ENCODE measurements around the gene CACNA2D3. TPM values are rescaled to one million over a fixed set of nuclear protein-coding genes. Genes with fewer than 3 reads are reported as not detected.
"Not testable (repeated sequence)": the region's sequence is repeated elsewhere in the genome, so short reads cannot be mapped to it uniquely, and the experiment has no call there.

Gene CACNA2D3
- total RNA-seq, 1 donor from 2014 or later, result not detected

DNA sequence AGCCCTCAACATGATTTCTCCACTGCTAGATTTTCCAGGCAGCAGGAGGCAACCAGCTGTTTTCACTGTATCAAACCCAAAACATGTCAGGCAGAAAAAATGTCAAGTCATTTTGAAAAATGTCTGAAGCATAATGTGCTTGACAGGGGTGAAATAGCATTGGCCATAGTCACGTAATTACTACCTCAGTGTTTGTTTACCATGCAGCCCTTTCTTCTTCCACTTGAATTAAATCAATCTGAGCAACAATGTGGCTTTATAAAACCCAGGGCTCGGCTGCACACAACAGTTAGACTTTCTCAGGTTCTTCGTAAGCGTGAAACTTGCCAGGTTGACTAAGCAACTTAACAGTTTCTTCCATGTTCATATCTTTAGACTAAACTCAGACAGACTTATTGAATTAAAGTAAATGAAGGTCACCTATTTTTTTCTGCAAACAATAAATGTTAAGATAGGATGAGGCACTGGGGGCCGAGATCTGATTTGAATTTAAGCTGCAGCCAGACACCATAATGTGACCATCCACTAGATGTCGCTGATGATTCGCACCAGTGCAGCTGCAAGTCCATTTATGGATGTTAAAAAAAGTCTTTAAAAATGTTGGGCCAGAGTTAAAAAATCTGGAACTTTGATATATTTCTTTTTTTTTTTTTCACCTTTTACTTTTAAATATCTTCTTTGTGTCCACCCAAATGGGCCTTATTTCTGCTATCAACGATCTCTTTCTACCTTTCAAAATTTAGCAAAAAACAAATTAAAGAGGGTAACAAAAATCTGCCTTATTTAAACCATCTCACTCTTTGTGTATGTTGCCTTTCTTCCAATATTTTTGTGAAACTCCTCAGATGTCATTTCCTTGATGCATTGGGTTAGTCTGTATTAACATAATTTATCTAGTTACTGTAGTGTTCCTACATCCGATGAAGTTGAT, 305.9 kb downstream of the CACNA2D3 start:
- Mint-ChIP-seq H3K36me3 (ENCODE audit: low read depth) (no peaks in the 10 kb centered on the region), H3K27me3 (ENCODE audit: insufficient read depth) (no peaks in the 10 kb centered on the region), H3K9me3 (no peaks in the 10 kb centered on the region), H3K4me1 (ENCODE audit: low read depth) (no peaks in the 10 kb centered on the region), H3K27ac (no peak overlapping the region), H3K4me3 (no peak overlapping the region)
- intact Hi-C loops (cut with micrococcal nuclease), result loop anchor here (5.0 kb wide), 2 partner anchors 491 to 1824 kb away; no protein-coding TSS in a partner anchor
- peak; percentile 4 for DNase-seq (ENCODE audit: low spot score)

DNA sequence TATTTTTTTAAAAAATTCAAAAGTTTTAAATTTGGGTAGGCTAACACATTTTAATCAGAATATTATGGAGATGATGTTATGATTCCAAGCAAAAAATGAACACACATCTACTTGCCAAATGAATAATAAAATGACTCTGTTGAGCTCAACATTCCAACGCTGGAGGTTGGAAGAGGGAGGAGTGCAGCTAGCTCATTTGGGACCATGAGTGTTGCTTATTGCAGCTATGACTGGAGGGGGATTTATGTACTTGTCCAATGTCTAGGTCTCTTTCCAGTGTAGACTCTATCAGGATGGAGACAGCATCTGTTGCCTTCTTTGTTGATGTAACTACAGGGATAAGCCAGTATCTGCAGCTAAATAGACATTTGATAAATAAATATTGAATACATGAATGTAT, 310.6 kb downstream of the CACNA2D3 start:
- Mint-ChIP-seq H3K36me3 (ENCODE audit: low read depth) (no peaks in the 10 kb centered on the region), H3K27me3 (ENCODE audit: insufficient read depth) (no peaks in the 10 kb centered on the region), H3K9me3 (peaks cover 4% of the 10 kb centered on the region)

DNA sequence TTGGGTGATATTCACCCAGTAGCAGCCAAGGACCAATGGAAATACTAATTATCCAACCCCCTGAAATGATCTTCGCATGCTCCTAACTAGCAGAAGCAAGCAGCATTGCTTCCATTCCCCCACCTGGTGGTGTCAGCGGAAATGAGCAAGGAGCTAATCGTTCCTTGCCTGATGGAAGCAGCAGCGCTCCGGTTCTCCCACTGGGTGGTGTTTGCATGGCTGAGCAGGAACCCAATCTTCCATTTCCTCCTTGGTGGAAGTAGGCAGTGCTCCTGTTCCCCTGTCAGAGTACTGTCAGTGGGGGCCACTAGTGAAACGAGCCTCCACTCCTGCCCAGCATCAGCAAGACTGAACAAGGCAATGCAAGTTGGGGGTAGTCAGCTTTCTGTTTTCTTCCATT, 311.5 kb downstream of the CACNA2D3 start:
- Mint-ChIP-seq H3K27ac (no peak overlapping the region), H3K27me3 (ENCODE audit: insufficient read depth) (no peaks in the 10 kb centered on the region), H3K9me3 (peaks cover 4% of the 10 kb centered on the region), H3K4me3 (no peak overlapping the region), H3K36me3 (ENCODE audit: low read depth) (no peaks in the 10 kb centered on the region), H3K4me1 (ENCODE audit: low read depth) (no peaks in the 10 kb centered on the region)
- intact Hi-C loops (cut with micrococcal nuclease), result loop anchor here (10.0 kb wide), 1 partner anchor 1371 kb away; no protein-coding TSS in a partner anchor
- no peak for DNase-seq (ENCODE audit: low spot score)

More for the DNA sequence above, 310.6 kb downstream of the CACNA2D3 start:
- intact Hi-C loops (cut with micrococcal nuclease), result loop anchor here (10.0 kb wide), 1 partner anchor 1372 kb away; no protein-coding TSS in a partner anchor
- Mint-ChIP-seq H3K4me3 (no peak overlapping the region), H3K27ac (no peak overlapping the region), H3K4me1 (ENCODE audit: low read depth) (no peaks in the 10 kb centered on the region)
- DNase-seq (ENCODE audit: low spot score), result no peak

DNA sequence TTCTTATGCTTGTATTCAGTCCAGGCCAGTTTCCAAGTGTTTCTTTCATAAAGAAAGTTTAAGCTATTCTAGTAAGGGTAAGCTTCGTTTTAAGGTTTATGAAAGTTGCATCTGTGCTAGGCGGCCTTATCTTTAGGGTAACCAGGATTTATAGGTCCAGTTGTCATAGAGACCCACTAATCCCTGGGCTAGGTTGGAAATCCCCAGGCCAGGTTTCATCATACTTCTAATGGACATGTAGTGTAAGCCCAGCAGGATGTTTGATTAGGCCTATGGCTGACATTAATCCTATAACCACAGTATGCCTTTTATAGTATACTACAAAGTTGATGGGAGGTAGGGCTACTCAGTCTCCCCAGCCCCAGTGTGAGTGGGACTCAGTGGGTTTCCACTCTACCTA, 312.4 kb downstream of the CACNA2D3 start:
- no peak overlapping the region for H3K27ac Mint-ChIP-seq
- H3K9me3 Mint-ChIP-seq, result peaks cover 4% of the 10 kb centered on the region
- DNase-seq (ENCODE audit: low spot score), result no peak
- no peaks in the 10 kb centered on the region for H3K27me3 Mint-ChIP-seq (ENCODE audit: insufficient read depth)
- intact Hi-C loops (cut with micrococcal nuclease), result loop anchor here (10.0 kb wide), 1 partner anchor 1370 kb away; no protein-coding TSS in a partner anchor
- no peaks in the 10 kb centered on the region for H3K4me1 Mint-ChIP-seq (ENCODE audit: low read depth)
- no peak overlapping the region for H3K4me3 Mint-ChIP-seq
- no peaks in the 10 kb centered on the region for H3K36me3 Mint-ChIP-seq (ENCODE audit: low read depth)

DNA sequence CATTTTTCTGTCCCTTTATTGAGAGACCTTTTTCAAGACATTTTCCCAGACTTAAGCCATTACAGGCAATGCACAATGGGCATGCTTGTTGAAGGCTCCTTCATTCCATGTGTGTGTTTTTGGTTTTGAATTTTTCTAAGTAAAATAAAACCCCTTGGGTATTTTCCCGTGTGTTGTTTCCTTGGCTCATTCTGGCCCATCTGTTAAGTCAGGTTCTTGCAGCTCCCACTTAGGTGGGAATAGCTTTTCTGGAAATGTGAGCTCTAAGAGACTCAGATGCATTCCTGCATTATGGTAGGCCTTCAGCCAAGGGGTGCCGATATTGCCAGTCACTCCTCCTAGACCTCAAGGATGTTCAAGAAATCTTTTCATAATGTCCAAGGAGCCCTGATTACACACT, 314.9 kb downstream of the CACNA2D3 start:
- no peak overlapping the region for H3K4me3 Mint-ChIP-seq
- H3K27ac Mint-ChIP-seq, result no peak overlapping the region
- H3K9me3 Mint-ChIP-seq, result peaks cover 4% of the 10 kb centered on the region
- no peak for DNase-seq (ENCODE audit: low spot score)
- H3K36me3 Mint-ChIP-seq (ENCODE audit: low read depth), result no peaks in the 10 kb centered on the region
- H3K4me1 Mint-ChIP-seq (ENCODE audit: low read depth), result no peaks in the 10 kb centered on the region
- intact Hi-C loops (cut with micrococcal nuclease), result loop anchor here (10.0 kb wide), 1 partner anchor 1368 kb away; no protein-coding TSS in a partner anchor
- H3K27me3 Mint-ChIP-seq (ENCODE audit: insufficient read depth), result no peaks in the 10 kb centered on the region

DNA sequence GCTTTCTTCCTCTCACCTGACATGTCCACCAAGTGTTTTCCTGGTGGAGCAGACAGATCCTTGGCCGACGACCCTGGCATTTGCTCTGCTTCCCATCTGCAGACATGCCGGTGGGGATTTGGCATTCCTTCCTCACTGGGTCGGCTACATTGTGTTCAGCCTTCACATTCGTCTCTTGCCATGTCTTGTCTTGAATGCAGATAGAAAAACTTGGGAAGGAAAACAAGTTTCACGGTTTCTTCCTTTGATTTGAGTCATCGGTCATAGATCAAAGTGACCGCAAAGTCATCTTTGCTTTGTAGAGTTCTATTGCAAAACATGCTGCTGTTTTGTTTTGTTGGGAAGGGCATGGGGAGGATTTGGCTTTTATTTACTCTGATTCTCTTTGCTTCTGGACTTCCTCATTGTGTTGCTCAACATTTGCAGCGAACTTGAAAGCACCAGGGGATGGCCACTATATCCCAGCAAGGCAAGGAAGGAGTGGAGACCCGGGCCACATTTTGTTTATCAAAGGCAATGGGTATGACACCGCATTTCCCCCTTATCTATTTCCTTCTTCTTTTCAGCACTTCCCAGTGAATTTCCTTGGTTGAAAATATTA, 321.3 kb downstream of the CACNA2D3 start:
- DNase-seq (ENCODE audit: low spot score), result no peak
- intact Hi-C loops (cut with micrococcal nuclease), result no loop called here
- no peaks in the 10 kb centered on the region for H3K27me3 Mint-ChIP-seq (ENCODE audit: insufficient read depth)
- no peak overlapping the region for H3K27ac Mint-ChIP-seq
- H3K36me3 Mint-ChIP-seq (ENCODE audit: low read depth), result no peaks in the 10 kb centered on the region
- H3K4me3 Mint-ChIP-seq, result no peak overlapping the region
- no peaks in the 10 kb centered on the region for H3K4me1 Mint-ChIP-seq (ENCODE audit: low read depth)
- H3K9me3 Mint-ChIP-seq, result no peaks in the 10 kb centered on the region

DNA sequence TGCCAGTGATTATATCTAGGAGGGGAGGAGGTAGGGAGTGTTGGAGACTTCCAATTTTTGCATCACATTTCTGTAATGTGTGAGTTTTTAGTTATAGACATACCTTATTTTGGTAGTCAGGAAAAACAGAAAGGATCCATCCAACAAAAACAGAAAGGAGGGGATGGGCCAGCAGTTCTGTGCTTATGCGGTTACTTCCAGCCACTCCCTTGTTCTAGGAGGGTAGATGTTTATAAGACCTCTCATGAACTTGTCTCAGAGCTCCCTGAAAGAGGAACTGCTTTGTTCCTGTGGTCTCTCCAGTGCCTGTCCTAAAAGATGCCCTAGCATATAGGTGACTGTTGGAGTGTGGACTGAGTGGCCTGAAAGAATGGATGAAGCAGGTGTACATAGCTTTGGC, 323.3 kb downstream of the CACNA2D3 start:
- Mint-ChIP-seq H3K4me1 (ENCODE audit: low read depth) (no peaks in the 10 kb centered on the region), H3K27me3 (ENCODE audit: insufficient read depth) (no peaks in the 10 kb centered on the region), H3K9me3 (no peaks in the 10 kb centered on the region), H3K27ac (no peak overlapping the region), H3K4me3 (no peak overlapping the region), H3K36me3 (ENCODE audit: low read depth) (no peaks in the 10 kb centered on the region)
- no peak for DNase-seq (ENCODE audit: low spot score)
- intact Hi-C loops (cut with micrococcal nuclease), result no loop called here

DNA sequence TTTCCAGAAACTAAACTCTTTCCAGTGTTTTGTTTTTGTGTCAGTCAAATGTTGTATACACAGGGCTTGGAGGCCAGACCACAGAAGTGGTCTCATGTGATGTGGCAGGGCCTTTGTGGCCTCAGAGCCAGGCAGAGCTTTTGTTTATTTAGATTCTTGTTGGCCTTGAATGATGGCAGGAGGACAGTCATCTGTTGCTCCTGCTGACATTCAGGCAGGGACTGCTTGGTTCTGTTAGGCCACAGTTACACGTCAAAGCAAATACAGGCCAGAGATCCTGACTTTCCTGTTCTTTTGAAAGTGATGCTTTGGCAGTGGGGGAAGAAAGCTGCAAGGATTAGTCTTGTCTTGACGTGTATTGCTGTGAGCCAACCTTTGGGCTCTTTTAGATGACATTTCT, 325.1 kb downstream of the CACNA2D3 start:
- Mint-ChIP-seq H3K27ac (no peak overlapping the region), H3K9me3 (no peaks in the 10 kb centered on the region), H3K27me3 (ENCODE audit: insufficient read depth) (no peaks in the 10 kb centered on the region), H3K4me3 (no peak overlapping the region), H3K36me3 (ENCODE audit: low read depth) (no peaks in the 10 kb centered on the region), H3K4me1 (ENCODE audit: low read depth) (no peaks in the 10 kb centered on the region)
- intact Hi-C loops (cut with micrococcal nuclease), result no loop called here
- DNase-seq (ENCODE audit: low spot score), result no peak

DNA sequence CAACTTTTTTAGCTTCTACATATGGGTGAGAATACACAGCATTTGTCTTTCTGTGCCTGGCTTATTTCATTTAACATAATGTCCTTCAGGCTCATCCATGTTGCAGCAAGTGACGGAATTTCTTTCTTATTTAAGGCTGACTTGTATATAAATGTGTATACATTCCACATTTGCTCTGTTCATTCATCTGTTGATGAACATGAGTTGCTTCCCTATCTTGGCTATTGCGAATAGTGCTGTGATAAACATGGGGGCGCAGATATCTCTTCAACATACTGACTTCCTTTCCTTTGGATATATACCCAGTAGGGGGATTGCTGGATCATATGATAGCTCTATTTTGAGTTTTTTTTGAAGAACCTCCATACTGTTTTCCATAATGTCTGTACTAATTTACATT, 332.5 kb downstream of the CACNA2D3 start:
- no peak overlapping the region for H3K4me3 Mint-ChIP-seq
- no peaks in the 10 kb centered on the region for H3K4me1 Mint-ChIP-seq (ENCODE audit: low read depth)
- no peaks in the 10 kb centered on the region for H3K27me3 Mint-ChIP-seq (ENCODE audit: insufficient read depth)
- DNase-seq (ENCODE audit: low spot score), result no peak
- H3K9me3 Mint-ChIP-seq, result peaks cover 11% of the 10 kb centered on the region
- H3K36me3 Mint-ChIP-seq (ENCODE audit: low read depth), result no peaks in the 10 kb centered on the region
- no peak overlapping the region for H3K27ac Mint-ChIP-seq
- intact Hi-C loops (cut with micrococcal nuclease), result no loop called here

DNA sequence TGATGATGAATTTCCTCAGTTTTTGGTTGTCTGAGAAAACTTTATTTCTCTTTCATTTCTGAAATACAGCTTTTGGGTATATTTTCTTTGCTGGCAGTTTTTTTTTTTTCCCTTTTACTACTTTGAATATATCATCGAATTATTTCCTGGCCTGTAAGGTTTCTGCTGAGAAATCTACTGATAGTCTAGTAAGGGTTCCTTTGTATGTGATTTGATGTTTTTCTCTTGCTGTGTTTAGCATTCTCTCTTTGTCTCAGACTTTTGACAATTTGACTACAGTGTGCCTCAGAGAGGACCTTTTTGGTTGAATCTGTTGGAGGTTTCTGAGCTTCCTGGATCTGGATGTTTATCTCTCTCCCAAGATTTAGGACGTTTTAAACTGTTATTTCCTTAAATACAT, 336.0 kb downstream of the CACNA2D3 start:
- intact Hi-C loops (cut with micrococcal nuclease), result no loop called here
- no peak for DNase-seq (ENCODE audit: low spot score)
- no peak overlapping the region for H3K27ac Mint-ChIP-seq
- H3K27me3 Mint-ChIP-seq (ENCODE audit: insufficient read depth), result no peaks in the 10 kb centered on the region
- no peaks in the 10 kb centered on the region for H3K36me3 Mint-ChIP-seq (ENCODE audit: low read depth)
- H3K4me3 Mint-ChIP-seq, result no peak overlapping the region
- H3K4me1 Mint-ChIP-seq (ENCODE audit: low read depth), result no peaks in the 10 kb centered on the region
- H3K9me3 Mint-ChIP-seq, result peaks cover 17% of the 10 kb centered on the region

DNA sequence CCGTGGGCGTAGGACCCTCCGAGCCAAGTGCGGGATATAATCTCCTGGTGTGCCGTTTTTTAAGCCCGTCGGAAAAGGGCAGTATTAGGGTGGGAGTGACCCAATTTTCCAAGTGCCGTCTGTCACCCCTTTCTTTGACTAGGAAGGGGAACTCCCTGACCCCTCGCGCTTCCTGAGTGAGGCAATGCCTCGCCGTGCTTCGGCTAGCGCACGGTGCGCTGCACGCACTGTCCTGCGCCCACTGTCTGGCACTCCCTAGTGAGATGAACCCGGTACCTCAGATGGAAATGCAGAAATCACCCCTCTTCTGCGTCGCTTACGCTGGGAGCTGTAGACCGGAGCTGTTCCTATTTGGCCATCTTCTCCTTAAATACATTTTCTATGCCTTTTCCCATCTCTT, 342.2 kb downstream of the CACNA2D3 start:
- H3K36me3 Mint-ChIP-seq (ENCODE audit: low read depth), result not testable (repeated sequence)

DNA sequence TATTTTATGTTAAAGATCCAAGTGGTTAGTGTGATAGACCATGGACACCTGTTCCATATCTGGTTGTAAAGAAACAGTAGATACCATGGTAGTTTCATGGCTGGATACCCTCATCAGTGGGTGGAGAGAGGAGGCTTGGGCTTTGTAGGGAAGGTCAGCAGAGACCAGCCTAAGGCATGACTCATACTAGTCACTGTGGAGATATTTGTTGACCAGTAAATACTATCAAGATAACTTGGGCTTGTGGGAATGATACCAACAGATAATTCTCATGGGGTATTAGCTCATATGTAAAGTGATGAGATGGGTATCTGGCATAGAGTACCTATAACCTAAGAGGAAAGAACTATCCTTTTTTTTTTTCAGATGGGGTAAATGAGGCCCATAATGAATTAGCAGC, 354.5 kb downstream of the CACNA2D3 start:
- no peak for DNase-seq (ENCODE audit: low spot score)
- no peaks in the 10 kb centered on the region for H3K4me1 Mint-ChIP-seq (ENCODE audit: low read depth)
- H3K4me3 Mint-ChIP-seq, result no peak overlapping the region
- intact Hi-C loops (cut with micrococcal nuclease), result no loop called here
- peaks cover 26% of the 10 kb centered on the region for H3K9me3 Mint-ChIP-seq
- no peaks in the 10 kb centered on the region for H3K36me3 Mint-ChIP-seq (ENCODE audit: low read depth)
- H3K27me3 Mint-ChIP-seq (ENCODE audit: insufficient read depth), result no peaks in the 10 kb centered on the region
- no peak overlapping the region for H3K27ac Mint-ChIP-seq

More for the DNA sequence above, 342.2 kb downstream of the CACNA2D3 start:
- DNase-seq (ENCODE audit: low spot score); H3K27ac Mint-ChIP-seq; H3K4me3 Mint-ChIP-seq; H3K27me3 Mint-ChIP-seq (ENCODE audit: insufficient read depth); intact Hi-C loops (cut with micrococcal nuclease); H3K4me1 Mint-ChIP-seq (ENCODE audit: low read depth): not testable (repeated sequence)
- H3K9me3 Mint-ChIP-seq, result peaks cover 26% of the 10 kb centered on the region
